B cell (primary cell): ENCODE data around the gene CEL. TPM values are rescaled to one million over a fixed set of nuclear protein-coding genes. Genes with fewer than 3 reads are reported as not detected.

ENCODE experiments used
- ATAC-seq: fragments of 200-7000 bp; cut with Tn5 transposase; one replicate; pipeline ENCODE4 v1.10.0; 2021; ENCODE audit warnings: low read depth, mild to moderate bottlenecking, moderate number of reproducible peaks, moderate library complexity
- CTCF ChIA-PET: fragments of 350-600 bp; sonication (Branson Sonifier 250); formaldehyde crosslinking; loops from one replicate; lab custom pipeline; 2021; ENCODE audit warnings: antibody characterized with exemption, inconsistent platforms; lab: Charles Lee
- POLR2A ChIA-PET: fragments of 350-600 bp; sonication (Branson Sonifier 250); formaldehyde crosslinking; loops from one replicate; lab custom pipeline; 2021; ENCODE audit warnings: antibody characterized with exemption; lab: Charles Lee
- DNase-seq: peaks from one replicate; pipeline ENCODE4 v3.0.0; 2013
- H2AFZ ChIP-seq: 2 replicates; pipeline ENCODE4 v1.6.1; 2012; ENCODE audit warnings: mild to moderate bottlenecking, low read depth, low read length; ENCODE audit not compliant: insufficient read depth, poor library complexity, severe bottlenecking
- H3K27ac ChIP-seq, 2 donors: 1 replicate in 1 of 2; 2 replicates in 1 of 2; pipeline ENCODE4 v1.5.1; 2012 to 2013; ENCODE audit warnings: low read length in 2 of 2, mild to moderate bottlenecking in 2 of 2, moderate library complexity in 1 of 2
- H3K27me3 ChIP-seq, 4 experiments: fragments of 200-600 bp in 1 of 4; sonication (generic) in 1 of 4; replicated peaks in 1 of 4; 1 replicate in 2 of 4; 2 replicates in 2 of 4; pipeline versions ENCODE4 v1.6.1 to v1.7.0; 2013 to 2016; ENCODE audit warnings: low read length in 3 of 4, mild to moderate bottlenecking in 2 of 4, mixed read lengths in 1 of 4, moderate library complexity in 1 of 4; ENCODE audit not compliant: insufficient read depth in 4 of 4, control insufficient read depth in 3 of 4; ENCODE audit errors: control extremely low read depth in 1 of 4
- H3K36me3 ChIP-seq, 2 experiments: replicated peaks in 1 of 2; 1 replicate in 1 of 2; 2 replicates in 1 of 2; pipeline versions ENCODE4 v1.6.1 to v1.7.1; 2013; ENCODE audit warnings: low read length in 1 of 2; ENCODE audit not compliant: insufficient read depth in 2 of 2, control insufficient read depth in 1 of 2; ENCODE audit errors: control extremely low read depth in 1 of 2, extremely low read depth in 1 of 2
- H3K4me1 ChIP-seq, 2 donors: fragments of 200-600 bp in 1 of 2; sonication (generic) in 1 of 2; 1 replicate in 1 of 2; 2 replicates in 1 of 2; pipeline versions ENCODE4 v1.5.1 to v1.6.1; 2013 to 2017; ENCODE audit warnings: low read length in 2 of 2; ENCODE audit not compliant: control insufficient read depth in 2 of 2, insufficient read depth in 2 of 2
- H3K4me2 ChIP-seq: replicated peaks from 2 replicates; pipeline ENCODE3; 2012; ENCODE audit warnings: mild to moderate bottlenecking, low read depth, low read length; ENCODE audit not compliant: poor library complexity, severe bottlenecking
- H3K4me3 ChIP-seq, 5 experiments: fragments of 200-600 bp in 1 of 5; sonication (generic) in 1 of 5; 1 replicate in 3 of 5; 2 replicates in 2 of 5; pipeline versions ENCODE4 v1.5.1 to v1.7.0; 2011 to 2016; ENCODE audit warnings: low read length in 4 of 5, mild to moderate bottlenecking in 4 of 5, low read depth in 2 of 5, control low read depth in 1 of 5, moderate library complexity in 1 of 5; ENCODE audit not compliant: insufficient read depth in 1 of 5; ENCODE audit errors: control extremely low read depth in 1 of 5, extremely low read depth in 1 of 5
- H3K79me2 ChIP-seq: fragments of 200-600 bp; sonication (generic); one replicate; pipeline ENCODE4 v1.6.0; 2016; ENCODE audit warnings: low read length; ENCODE audit not compliant: control insufficient read depth, insufficient read depth
- H3K9ac ChIP-seq: fragments of 200-600 bp; sonication (generic); 2 replicates; pipeline ENCODE4 v1.6.1; 2017; ENCODE audit warnings: mild to moderate bottlenecking, low read length, moderate library complexity
- H3K9me3 ChIP-seq, 3 donors: one replicate each; pipeline versions ENCODE4 v1.6.1 to v1.7.1; 2013; ENCODE audit warnings: low read length in 2 of 3; ENCODE audit not compliant: control insufficient read depth in 2 of 3, insufficient read depth in 1 of 3; ENCODE audit errors: control extremely low read depth in 1 of 3
- H4K20me1 ChIP-seq: 2 replicates; pipeline ENCODE4 v1.6.0; 2012; ENCODE audit warnings: mild to moderate bottlenecking, low read length; ENCODE audit not compliant: insufficient read depth, control insufficient read depth, poor library complexity, severe bottlenecking
- H3K27ac Mint-ChIP-seq: one replicate; pipeline ENCODE4 v1.8.0; 2021; ENCODE audit warnings: mixed read lengths
- H3K27me3 Mint-ChIP-seq: one replicate; pipeline ENCODE4 v1.8.0; 2021; ENCODE audit warnings: mixed read lengths
- H3K4me1 Mint-ChIP-seq: one replicate; pipeline ENCODE4 v1.8.0; 2021; ENCODE audit warnings: mixed read lengths
- H3K4me3 Mint-ChIP-seq: one replicate; pipeline ENCODE4 v1.8.0; 2021; ENCODE audit warnings: mixed read lengths
- H3K9me3 Mint-ChIP-seq: one replicate; pipeline ENCODE4 v1.8.0; 2022; ENCODE audit warnings: mixed read lengths; ENCODE audit not compliant: insufficient read depth
- EZH2 ChIP-seq: IDR thresholded peaks from 2 replicates; pipeline ENCODE4 v1.6.1; 2012; ENCODE audit warnings: borderline replicate concordance, low read depth, mild to moderate bottlenecking, moderate library complexity, low read length; ENCODE audit not compliant: insufficient read depth, poor library complexity, severe bottlenecking
- WGBS: methylation state at CpG from one replicate; pipeline ENCODE4 v1.1.5; 2013; ENCODE audit warnings: missing lambda C conversion rate; ENCODE audit not compliant: insufficient coverage; 5-methylcytosine and 5-hydroxymethylcytosine counted together
- intact Hi-C: fragments of 100-400 bp; cut with micrococcal nuclease; formaldehyde crosslinking; loops from one replicate; pipeline ENCODE4 v1.10.0; 2022
- polyA plus RNA-seq: library from polyadenylated mRNA; depleted of rRNA; stranded (reverse); fragments of >200 nt; gene quantifications from 2 replicates; pipeline ENCODE4 v1.2.3, GENCODE V29; 2012
- total RNA-seq, 2 donors: library from RNA; stranded (reverse); fragments of 120-200 nt in 1 of 2; gene quantifications; 1 replicate in 1 of 2; 2 replicates in 1 of 2; pipeline versions ENCODE4 v1.2.3 to v1.2.4, GENCODE V29; 2013 to 2022
- TF ChIP-seq, protein P1 (sequence below): fragments of 200-600 bp; IDR thresholded peaks from one replicate; pipeline ENCODE4 v1.8.0; 2022; ENCODE audit warnings: antibody characterized with exemption, mild to moderate bottlenecking

Gene CEL
- total and polyA plus RNA-seq, 2 donors (not counting 1 experiment from before 2014, with no cell fraction given) = 0.51 to 0.57 TPM

DNA sequence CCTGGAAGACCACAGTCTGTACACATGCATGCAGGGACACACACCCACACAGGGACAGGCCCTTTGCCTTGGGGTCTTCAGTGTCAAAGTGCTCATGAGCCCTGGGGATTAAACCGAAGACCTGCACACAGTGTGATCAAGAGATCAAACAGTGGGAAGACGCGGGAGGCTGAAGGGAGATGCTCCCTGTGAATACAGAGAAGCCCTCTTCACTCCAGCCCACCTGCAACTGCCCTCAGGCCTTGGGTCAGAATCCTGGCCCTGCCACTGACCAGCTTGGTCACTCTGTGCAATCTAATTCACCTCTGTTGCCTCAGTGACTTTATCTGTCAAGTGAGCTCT is 56.4 kb downstream of the CEL start:
- H3K27me3 ChIP-seq = no peaks in the 10 kb centered on the region
- intact Hi-C loops = loop anchor here (10.0 kb wide), 1 partner anchor 357 kb away; the partner anchor contains the start of gene SLC2A6
- Mint-ChIP-seq H3K27me3 (no peaks in the 10 kb centered on the region), H3K9me3 (no peaks in the 10 kb centered on the region), H3K4me3 (no peak overlapping the region), H3K27ac (no peak overlapping the region), H3K4me1 (peaks cover 69% of the 10 kb centered on the region)
- TF ChIP-seq, protein P1, sequence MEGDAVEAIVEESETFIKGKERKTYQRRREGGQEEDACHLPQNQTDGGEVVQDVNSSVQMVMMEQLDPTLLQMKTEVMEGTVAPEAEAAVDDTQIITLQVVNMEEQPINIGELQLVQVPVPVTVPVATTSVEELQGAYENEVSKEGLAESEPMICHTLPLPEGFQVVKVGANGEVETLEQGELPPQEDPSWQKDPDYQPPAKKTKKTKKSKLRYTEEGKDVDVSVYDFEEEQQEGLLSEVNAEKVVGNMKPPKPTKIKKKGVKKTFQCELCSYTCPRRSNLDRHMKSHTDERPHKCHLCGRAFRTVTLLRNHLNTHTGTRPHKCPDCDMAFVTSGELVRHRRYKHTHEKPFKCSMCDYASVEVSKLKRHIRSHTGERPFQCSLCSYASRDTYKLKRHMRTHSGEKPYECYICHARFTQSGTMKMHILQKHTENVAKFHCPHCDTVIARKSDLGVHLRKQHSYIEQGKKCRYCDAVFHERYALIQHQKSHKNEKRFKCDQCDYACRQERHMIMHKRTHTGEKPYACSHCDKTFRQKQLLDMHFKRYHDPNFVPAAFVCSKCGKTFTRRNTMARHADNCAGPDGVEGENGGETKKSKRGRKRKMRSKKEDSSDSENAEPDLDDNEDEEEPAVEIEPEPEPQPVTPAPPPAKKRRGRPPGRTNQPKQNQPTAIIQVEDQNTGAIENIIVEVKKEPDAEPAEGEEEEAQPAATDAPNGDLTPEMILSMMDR = no peak
- TF ChIP-seq EZH2 = no peak
- no peaks in the 10 kb centered on the region for H3K9me3 ChIP-seq
- POLR2A ChIA-PET = interaction anchor here (1.9 to 2.9 kb wide), 2 partner anchors 8 to 15 kb away, joined by 6 to 12 read pairs; no protein-coding TSS in a partner anchor
- no peaks in the 10 kb centered on the region for H3K36me3 ChIP-seq
- CTCF ChIA-PET = interaction anchor here (1.1 to 26.5 kb wide), 5 partner anchors 13 to 30 kb away, joined by 3 to 599 read pairs (median 6); no protein-coding TSS in a partner anchor
- H3K4me1 ChIP-seq = peaks cover 51 to 66% of the 10 kb centered on the region in 2 donors
- no peak overlapping the region for H3K27ac ChIP-seq
- 100% methylated on average over 3 of the region's 3 CpGs for WGBS
- H2AFZ ChIP-seq = no peak overlapping the region
- H4K20me1 ChIP-seq = peaks cover 64% of the 10 kb centered on the region
- no peak overlapping the region for H3K4me3 ChIP-seq
- ATAC-seq (no peak), DNase-seq (no peak)
- H3K79me2 ChIP-seq = peaks cover 69% of the 10 kb centered on the region
- no peak overlapping the region for H3K4me2 ChIP-seq
- H3K9ac ChIP-seq = no peak overlapping the region

DNA sequence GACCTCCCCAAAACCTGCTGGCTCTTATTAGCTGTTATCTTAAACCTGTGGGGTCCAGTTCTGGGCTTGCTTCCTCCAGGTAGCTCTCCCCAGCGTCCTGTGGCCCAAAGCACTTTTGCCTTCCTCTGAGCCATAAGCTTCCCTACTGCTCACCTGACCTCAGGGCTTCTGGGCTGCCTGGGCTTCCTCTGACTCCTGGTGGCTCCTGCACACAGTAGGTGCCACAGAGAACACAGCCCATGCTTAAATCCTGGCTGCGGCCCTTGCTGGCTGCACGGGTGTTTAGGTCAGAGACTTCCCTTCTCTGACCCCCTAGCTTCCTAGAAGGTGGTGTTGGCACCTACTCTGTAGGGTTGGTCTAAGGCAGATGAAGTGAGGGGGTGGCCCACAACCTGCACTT is 56.8 kb downstream of the CEL start:
- Histone ChIP-seq H3K4me1 (peaks cover 47 to 62% of the 10 kb centered on the region in 2 donors), H3K9me3 (no peaks in the 10 kb centered on the region), H3K79me2 (peaks cover 65% of the 10 kb centered on the region), H2AFZ (no peak overlapping the region), H3K36me3 (no peaks in the 10 kb centered on the region), H3K4me2 (no peak overlapping the region), H3K27me3 (no peaks in the 10 kb centered on the region), H3K27ac (no peak overlapping the region), H3K9ac (no peak overlapping the region), H3K4me3 (no peak overlapping the region), H4K20me1 (peaks cover 64% of the 10 kb centered on the region)
- Mint-ChIP-seq H3K27me3 (no peaks in the 10 kb centered on the region), H3K4me3 (peak overlapping the region; percentile 67), H3K9me3 (no peaks in the 10 kb centered on the region), H3K27ac (peak overlapping the region; percentile 65), H3K4me1 (peaks cover 67% of the 10 kb centered on the region)
- intact Hi-C loops = loop anchor here (10.0 kb wide), 1 partner anchor 356 kb away; the partner anchor contains the start of gene SLC2A6
- WGBS = 100% methylated on average over 3 of the region's 3 CpGs
- ATAC-seq = no peak
- no peak for TF ChIP-seq EZH2
- TF ChIP-seq, protein P1 = no peak
- no peak for DNase-seq
- ChIA-PET POLR2A (interaction anchor here (0.9 to 1.9 kb wide), 3 partner anchors 8 to 15 kb away, joined by 3 to 6 read pairs (median 3); no protein-coding TSS in a partner anchor), CTCF (interaction anchor here (1.5 to 26.5 kb wide), 4 partner anchors 15 to 30 kb away, joined by 6 to 599 read pairs (median 7); no protein-coding TSS in a partner anchor)
